CD14-positive monocyte (primary cell): ENCODE measurements around the gene IGF2BP1. TPM values are rescaled to one million over a fixed set of nuclear protein-coding genes. Genes with fewer than 3 reads are reported as not detected.

ENCODE experiments used
- DNase-seq, 3 donors: peaks; one replicate each; pipeline ENCODE4 v3.0.0-alpha.2; 2011 to 2022
- H2AFZ ChIP-seq: 2 replicates; pipeline ENCODE4 v1.6.0; 2012; ENCODE audit warnings: mild to moderate bottlenecking, low read depth, low read length, inconsistent platforms; ENCODE audit not compliant: insufficient read depth, poor library complexity, severe bottlenecking
- H3K27ac ChIP-seq, 2 donors: 1 replicate in 1 of 2; 2 replicates in 1 of 2; pipeline ENCODE4 v1.5.1; 2012 to 2013; ENCODE audit warnings: low read length in 2 of 2, control low read depth in 1 of 2, inconsistent platforms in 1 of 2, low read depth in 1 of 2, mild to moderate bottlenecking in 1 of 2
- H3K27me3 ChIP-seq, 2 donors: one replicate each; pipeline versions ENCODE4 v1.6.0 to v1.6.1; 2011 to 2013; ENCODE audit warnings: low read length in 2 of 2; ENCODE audit not compliant: control insufficient read depth in 2 of 2, insufficient read depth in 2 of 2
- H3K36me3 ChIP-seq, 2 donors: replicated peaks in 1 of 2; 1 replicate in 1 of 2; 2 replicates in 1 of 2; pipeline versions ENCODE4 v1.5.1 to v1.6.1; 2012 to 2013; ENCODE audit warnings: low read length in 2 of 2, control low read depth in 1 of 2, inconsistent platforms in 1 of 2, mild to moderate bottlenecking in 1 of 2; ENCODE audit not compliant: insufficient read depth in 2 of 2, control insufficient read depth in 1 of 2
- H3K4me1 ChIP-seq, 2 donors: 1 replicate in 1 of 2; 2 replicates in 1 of 2; pipeline versions ENCODE4 v1.5.1 to v1.6.1; 2012 to 2013; ENCODE audit warnings: low read length in 2 of 2, control low read depth in 1 of 2, inconsistent platforms in 1 of 2, mild to moderate bottlenecking in 1 of 2, moderate library complexity in 1 of 2; ENCODE audit not compliant: insufficient read depth in 2 of 2, control insufficient read depth in 1 of 2
- H3K4me2 ChIP-seq: replicated peaks from 2 replicates; pipeline ENCODE3; 2012; ENCODE audit warnings: low read length, moderate library complexity, mild to moderate bottlenecking; ENCODE audit not compliant: poor library complexity, severe bottlenecking; ENCODE audit errors: extremely low read depth
- H3K4me3 ChIP-seq, 3 experiments: fragments of 200-600 bp in 1 of 3; sonication (generic) in 1 of 3; replicated peaks in 1 of 3; 1 replicate in 2 of 3; 2 replicates in 1 of 3; pipeline ENCODE4 v1.5.1; 2011 to 2013; ENCODE audit warnings: low read length in 3 of 3, mild to moderate bottlenecking in 3 of 3, control low read depth in 2 of 3, low read depth in 2 of 3, inconsistent platforms in 1 of 3, moderate library complexity in 1 of 3
- H3K79me2 ChIP-seq: 2 replicates; pipeline ENCODE4 v1.6.0; 2012; ENCODE audit warnings: mild to moderate bottlenecking, control low read depth, inconsistent platforms, low read length, moderate library complexity; ENCODE audit not compliant: insufficient read depth
- H3K9ac ChIP-seq: 2 replicates; pipeline ENCODE4 v1.6.0; 2017; ENCODE audit warnings: low read length, mild to moderate bottlenecking; ENCODE audit not compliant: insufficient read depth, poor library complexity, severe bottlenecking
- H3K9me3 ChIP-seq, 2 donors: replicated peaks in 1 of 2; 1 replicate in 1 of 2; 2 replicates in 1 of 2; pipeline versions ENCODE4 v1.5.1 to v1.6.1; 2012 to 2013; ENCODE audit warnings: low read length in 2 of 2, control low read depth in 1 of 2; ENCODE audit not compliant: control insufficient read depth in 1 of 2, insufficient read depth in 1 of 2
- H4K20me1 ChIP-seq: 2 replicates; pipeline ENCODE4 v1.6.0; 2012; ENCODE audit warnings: mild to moderate bottlenecking, low read length, control low read depth, moderate library complexity; ENCODE audit not compliant: insufficient read depth
- H3K27ac Mint-ChIP-seq, 7 donors: one replicate each; pipeline ENCODE4 v1.8.0; 2020; ENCODE audit warnings: mild to moderate bottlenecking in 7 of 7, mixed read lengths in 7 of 7, moderate library complexity in 6 of 7, inconsistent platforms in 2 of 7
- H3K27me3 Mint-ChIP-seq, 3 donors: one replicate each; pipeline ENCODE4 v1.8.0; 2021 to 2022; ENCODE audit warnings: low read depth in 3 of 3, mild to moderate bottlenecking in 3 of 3, mixed read lengths in 3 of 3, moderate library complexity in 3 of 3, inconsistent platforms in 1 of 3
- H3K36me3 Mint-ChIP-seq, 2 donors: one replicate each; pipeline ENCODE4 v1.8.0; 2020; ENCODE audit warnings: mixed read lengths in 2 of 2, inconsistent platforms in 1 of 2, mild to moderate bottlenecking in 1 of 2
- H3K4me1 Mint-ChIP-seq: one replicate; pipeline ENCODE4 v1.8.0; 2020; ENCODE audit warnings: mild to moderate bottlenecking, mixed read lengths
- H3K4me3 Mint-ChIP-seq, 2 donors: one replicate each; pipeline ENCODE4 v1.8.0; 2020; ENCODE audit warnings: mild to moderate bottlenecking in 2 of 2, mixed read lengths in 2 of 2, moderate library complexity in 1 of 2
- H3K9me3 Mint-ChIP-seq, 7 donors: one replicate each; pipeline ENCODE4 v1.8.0; 2020 to 2022; ENCODE audit warnings: mixed read lengths in 7 of 7, mild to moderate bottlenecking in 6 of 7, moderate library complexity in 6 of 7, inconsistent platforms in 2 of 7
- WGBS: methylation state at CpG from one replicate; pipeline ENCODE4 v1.1.5; 2013; ENCODE audit warnings: missing lambda C conversion rate; ENCODE audit not compliant: insufficient coverage; 5-methylcytosine and 5-hydroxymethylcytosine counted together
- intact Hi-C, 2 donors: fragments of 100-400 bp; cut with micrococcal nuclease; formaldehyde crosslinking; loops; one replicate each; pipeline versions ENCODE4 v1.15.0 to v1.15.1; 2023
- polyA plus RNA-seq, 3 donors: library from polyadenylated mRNA; depleted of rRNA in 1 of 3; unstranded in 2 of 3; stranded (reverse) in 1 of 3; fragments of 300-500 nt in 2 of 3; fragments of >200 nt in 1 of 3; fragmentation: Illumina TruSeq in 2 of 3; gene quantifications; 1 replicate in 2 of 3; 2 replicates in 1 of 3; pipeline ENCODE4 v1.2.3, GENCODE V29; 2012 to 2021
- small RNA-seq: library from RNA; depleted of rRNA; stranded (forward); fragments of <200 nt; gene quantifications from one replicate; pipeline ENCODE3, GENCODE V24; 2012; ENCODE audit warnings: low read depth; ENCODE audit not compliant: insufficient read length
- TF ChIP-seq, protein P1 (sequence below): fragments of 200-600 bp; IDR thresholded peaks from one replicate; pipeline ENCODE4 v1.8.0; 2022; ENCODE audit warnings: antibody characterized with exemption, mild to moderate bottlenecking

The IGF2BP1 gene
- polyA plus RNA-seq, 3 donors, result not detected

DNA sequence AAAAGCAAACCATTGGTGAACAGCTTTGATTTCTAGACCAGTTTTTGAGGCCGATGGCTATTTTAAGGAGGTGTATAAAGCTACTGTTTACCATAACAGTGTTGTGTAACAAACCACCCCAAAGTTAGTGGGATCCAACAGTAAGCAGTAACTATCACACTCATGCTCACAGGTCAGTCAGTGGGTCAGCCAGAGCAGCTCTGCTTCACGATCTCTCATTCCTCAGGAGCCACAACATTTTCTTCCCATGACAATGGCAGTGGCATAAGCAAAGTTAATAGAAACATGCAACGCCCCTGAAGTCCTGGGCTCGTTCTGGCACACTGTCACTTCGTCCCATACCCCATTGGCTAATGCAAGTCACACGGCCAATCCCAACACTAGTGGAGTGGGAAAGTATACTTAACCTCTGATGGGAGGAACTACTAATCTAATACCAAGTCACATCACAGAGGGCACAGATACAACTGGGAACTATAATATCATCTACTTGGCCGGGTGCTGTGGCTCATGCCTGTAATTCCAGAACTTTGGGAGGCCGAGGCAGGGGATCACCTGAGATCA is 107.4 kb downstream of the IGF2BP1 start:
- TF ChIP-seq, protein P1, sequence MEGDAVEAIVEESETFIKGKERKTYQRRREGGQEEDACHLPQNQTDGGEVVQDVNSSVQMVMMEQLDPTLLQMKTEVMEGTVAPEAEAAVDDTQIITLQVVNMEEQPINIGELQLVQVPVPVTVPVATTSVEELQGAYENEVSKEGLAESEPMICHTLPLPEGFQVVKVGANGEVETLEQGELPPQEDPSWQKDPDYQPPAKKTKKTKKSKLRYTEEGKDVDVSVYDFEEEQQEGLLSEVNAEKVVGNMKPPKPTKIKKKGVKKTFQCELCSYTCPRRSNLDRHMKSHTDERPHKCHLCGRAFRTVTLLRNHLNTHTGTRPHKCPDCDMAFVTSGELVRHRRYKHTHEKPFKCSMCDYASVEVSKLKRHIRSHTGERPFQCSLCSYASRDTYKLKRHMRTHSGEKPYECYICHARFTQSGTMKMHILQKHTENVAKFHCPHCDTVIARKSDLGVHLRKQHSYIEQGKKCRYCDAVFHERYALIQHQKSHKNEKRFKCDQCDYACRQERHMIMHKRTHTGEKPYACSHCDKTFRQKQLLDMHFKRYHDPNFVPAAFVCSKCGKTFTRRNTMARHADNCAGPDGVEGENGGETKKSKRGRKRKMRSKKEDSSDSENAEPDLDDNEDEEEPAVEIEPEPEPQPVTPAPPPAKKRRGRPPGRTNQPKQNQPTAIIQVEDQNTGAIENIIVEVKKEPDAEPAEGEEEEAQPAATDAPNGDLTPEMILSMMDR, result no peak
- intact Hi-C loops, result no loop called here
- no peak overlapping the region for H3K4me3 ChIP-seq
- H3K27ac Mint-ChIP-seq, result no peak overlapping the region
- H3K9me3 Mint-ChIP-seq, result peaks cover 0 to 2% (median 0%) of the 10 kb centered on the region in 7 donors
- H3K9me3 ChIP-seq, result no peaks in the 10 kb centered on the region
- 80% methylated on average over 1 of the region's 8 CpGs for WGBS
- H3K27me3 ChIP-seq, result no peaks in the 10 kb centered on the region
- no peak overlapping the region for H3K9ac ChIP-seq
- no peaks in the 10 kb centered on the region for H3K4me1 Mint-ChIP-seq
- H3K79me2 ChIP-seq, result no peaks in the 10 kb centered on the region
- H3K27me3 Mint-ChIP-seq, result peaks cover 2 to 14% (median 13%) of the 10 kb centered on the region in 3 donors
- H2AFZ ChIP-seq, result no peak overlapping the region
- no peak overlapping the region for H3K4me2 ChIP-seq
- H3K36me3 ChIP-seq, result no peaks in the 10 kb centered on the region
- DNase-seq, result no peak
- no peaks in the 10 kb centered on the region for H3K36me3 Mint-ChIP-seq
- no peaks in the 10 kb centered on the region for H3K4me1 ChIP-seq
- H4K20me1 ChIP-seq, result no peaks in the 10 kb centered on the region
- no peak overlapping the region for H3K27ac ChIP-seq
- no peak overlapping the region for H3K4me3 Mint-ChIP-seq

Small RNA genes lying within 50 kb of the gene (small RNA-seq; reads per million reads assigned to genes)
- not detected for gene RF00017
- not detected for gene RF01210
- 1.2 reads per million for gene RNU1-42P
- gene RNU6-826P, result 2.1 reads per million

Other genes with a start within 250 kb of the IGF2BP1 start
- gene TTLL6, start 180.2 kb upstream of the IGF2BP1 start, polyA plus RNA-seq, result not detected
- 100 to 1,000 TPM in 2 of 3 donors, 10 to 100 TPM in 1; 87.5 to 280 (median 214) TPM for gene CALCOCO2, start 166.3 kb upstream of the IGF2BP1 start, polyA plus RNA-seq
- gene ATP5MC1, start 104.6 kb upstream of the IGF2BP1 start, polyA plus RNA-seq, result 100 to 1,000 TPM; 118 to 199 (median 161) TPM
- gene UBE2Z, start 89.0 kb upstream of the IGF2BP1 start, polyA plus RNA-seq, result 10 to 100 TPM; 35.8 to 44.7 (median 40.0) TPM
- gene SNF8, start 52.5 kb upstream of the IGF2BP1 start, polyA plus RNA-seq, result 100 to 1,000 TPM in 2 of 3 donors, 10 to 100 TPM in 1; 91.6 to 162 (median 145) TPM
- not detected for gene GIP, start 28.8 kb upstream of the IGF2BP1 start, polyA plus RNA-seq
- gene B4GALNT2, start 135.4 kb downstream of the IGF2BP1 start, polyA plus RNA-seq, result not detected
- 10 to 100 TPM; 16.0 to 25.1 (median 16.7) TPM for gene GNGT2, start 213.2 kb downstream of the IGF2BP1 start, polyA plus RNA-seq
- gene ABI3, start 213.3 kb downstream of the IGF2BP1 start, polyA plus RNA-seq, result 10 to 100 TPM; 43.2 to 90.6 (median 73.2) TPM
- 1 to 10 TPM in 1 of 3 donors, under 1 TPM in 2; 0.51 to 1.4 (median 0.61) TPM for gene PHOSPHO1, start 233.4 kb downstream of the IGF2BP1 start, polyA plus RNA-seq